ENCODE measurements around the gene PTPRN2. TPM values are rescaled to one million over a fixed set of nuclear protein-coding genes. Genes with fewer than 3 reads are reported as not detected.

The PTPRN2 gene
- total RNA-seq, 1 experiment from 2014 or later, result not detected

GRCh38 chr7:157731126-157731525, 856.5 kb downstream of the PTPRN2 start:
- no peak for DNase-seq
- BruUV-seq (replicated peaks), result no TSS peak
- intact Hi-C loops (cut with micrococcal nuclease; ENCODE audit: unreplicated experiment), result no loop called here
- no peaks in the 10 kb centered on the region for H3F3A ChIP-seq (ENCODE audit: insufficient read depth, low read depth)
- no peaks in the 10 kb centered on the region for H3K4me1 ChIP-seq (replicated peaks; ENCODE audit: insufficient read depth)
- CTCF ChIA-PET, result no interaction called here
- no peaks in the 10 kb centered on the region for H3K9me2 ChIP-seq (ENCODE audit: insufficient read depth)
- POLR2A ChIA-PET (ENCODE audit: unreplicated experiment), result no interaction called here
- H3K27me3 ChIP-seq (ENCODE audit: insufficient read depth, low read depth), result peaks cover 67% of the 10 kb centered on the region
- H3K4me2 ChIP-seq, result no peak overlapping the region
- H3K36me3 ChIP-seq (ENCODE audit: low read depth), result no peaks in the 10 kb centered on the region
- H4K20me1 ChIP-seq (ENCODE audit: insufficient read depth), result no peaks in the 10 kb centered on the region
- H3K9me3 ChIP-seq (ENCODE audit: insufficient read depth, low read depth), result no peaks in the 10 kb centered on the region
- H3K27ac ChIP-seq, result no peak overlapping the region
- TF ChIP-seq CTCF (conservative IDR thresholded peaks at IDR 0.05), result no peak
- TF ChIP-seq EZH2 (IDR thresholded peaks at IDR 0.05; ENCODE audit: low read depth), result no peak
- H2AFZ ChIP-seq, result no peak overlapping the region
- no peak overlapping the region for H3K4me3 ChIP-seq
- H3K79me2 ChIP-seq (ENCODE audit: low read depth), result no peaks in the 10 kb centered on the region

GRCh38 chr7:157730614-157731013, 857.0 kb downstream of the PTPRN2 start:
- Histone ChIP-seq H3K9me2 (ENCODE audit: insufficient read depth) (no peaks in the 10 kb centered on the region), H3K27me3 (ENCODE audit: insufficient read depth, low read depth) (peaks cover 67% of the 10 kb centered on the region), H3K9me3 (ENCODE audit: insufficient read depth, low read depth) (no peaks in the 10 kb centered on the region), H3K4me2 (no peak overlapping the region), H3K4me3 (no peak overlapping the region), H4K20me1 (ENCODE audit: insufficient read depth) (no peaks in the 10 kb centered on the region), H2AFZ (no peak overlapping the region), H3K27ac (no peak overlapping the region), H3K4me1 (replicated peaks; ENCODE audit: insufficient read depth) (no peaks in the 10 kb centered on the region), H3F3A (ENCODE audit: insufficient read depth, low read depth) (no peaks in the 10 kb centered on the region), H3K36me3 (ENCODE audit: low read depth) (no peaks in the 10 kb centered on the region), H3K79me2 (ENCODE audit: low read depth) (no peaks in the 10 kb centered on the region)
- POLR2A ChIA-PET (ENCODE audit: unreplicated experiment), result no interaction called here
- intact Hi-C loops (cut with micrococcal nuclease; ENCODE audit: unreplicated experiment), result no loop called here
- no peak for DNase-seq
- CTCF ChIA-PET, result no interaction called here
- BruUV-seq (replicated peaks), result no TSS peak
- TF ChIP-seq EZH2 (IDR thresholded peaks at IDR 0.05; ENCODE audit: low read depth) (no peak), CTCF (conservative IDR thresholded peaks at IDR 0.05) (no peak)

GRCh38 chr7:157729566-157729965, 858.1 kb downstream of the PTPRN2 start:
- POLR2A ChIA-PET (ENCODE audit: unreplicated experiment), result no interaction called here
- CTCF ChIA-PET, result no interaction called here
- H3K9me3 ChIP-seq (ENCODE audit: insufficient read depth, low read depth), result no peaks in the 10 kb centered on the region
- DNase-seq, result no peak
- peaks cover 66% of the 10 kb centered on the region for H3K27me3 ChIP-seq (ENCODE audit: insufficient read depth, low read depth)
- no peaks in the 10 kb centered on the region for H3K36me3 ChIP-seq (ENCODE audit: low read depth)
- TF ChIP-seq CTCF (conservative IDR thresholded peaks at IDR 0.05) (no peak), EZH2 (IDR thresholded peaks at IDR 0.05; ENCODE audit: low read depth) (no peak)
- no peaks in the 10 kb centered on the region for H3K79me2 ChIP-seq (ENCODE audit: low read depth)
- H4K20me1 ChIP-seq (ENCODE audit: insufficient read depth), result no peaks in the 10 kb centered on the region
- no peaks in the 10 kb centered on the region for H3F3A ChIP-seq (ENCODE audit: insufficient read depth, low read depth)
- no peaks in the 10 kb centered on the region for H3K4me1 ChIP-seq (replicated peaks; ENCODE audit: insufficient read depth)
- H3K9me2 ChIP-seq (ENCODE audit: insufficient read depth), result no peaks in the 10 kb centered on the region
- BruUV-seq (replicated peaks), result no TSS peak
- H2AFZ ChIP-seq, result no peak overlapping the region
- no peak overlapping the region for H3K27ac ChIP-seq
- no peak overlapping the region for H3K4me2 ChIP-seq
- no peak overlapping the region for H3K4me3 ChIP-seq
- intact Hi-C loops (cut with micrococcal nuclease; ENCODE audit: unreplicated experiment), result no loop called here

Measured in PC-9 (cell line).